Nephron (organoid): ENCODE results near the gene KNSTRN.

Experiments
- H3K27ac Mint-ChIP-seq, 3 experiments: 2 replicates each; pipeline ENCODE4 v1.8.0; 2020; ENCODE audit warnings: mixed read lengths in 3 of 3, mild to moderate bottlenecking in 2 of 3, moderate library complexity in 1 of 3
- H3K27me3 Mint-ChIP-seq: 2 replicates; pipeline ENCODE4 v1.8.0; 2021; ENCODE audit warnings: low read depth, mild to moderate bottlenecking, moderate library complexity, mixed read lengths
- H3K36me3 Mint-ChIP-seq: 2 replicates; pipeline ENCODE4 v1.8.0; 2020; ENCODE audit warnings: low read depth, mixed read lengths
- H3K4me1 Mint-ChIP-seq: 2 replicates; pipeline ENCODE4 v1.8.0; 2020; ENCODE audit warnings: mixed read lengths
- H3K4me3 Mint-ChIP-seq, 3 experiments: 2 replicates each; pipeline ENCODE4 v1.8.0; 2020; ENCODE audit warnings: mild to moderate bottlenecking in 3 of 3, mixed read lengths in 3 of 3, moderate library complexity in 2 of 3
- H3K9me3 Mint-ChIP-seq: 2 replicates; pipeline ENCODE4 v1.8.0; 2020; ENCODE audit warnings: mixed read lengths
- TF ChIP-seq, protein P1 (sequence below), 3 experiments: fragments of 200-600 bp; sonication (generic); IDR thresholded peaks; one replicate each; pipeline ENCODE4 v1.5.0; 2021; ENCODE audit warnings: antibody characterized with exemption in 3 of 3; ENCODE audit not compliant: unreplicated experiment in 3 of 3

Gene KNSTRN

GRCh38 chr15:40428185-40428584, 45.7 kb downstream of the KNSTRN start:
- TF ChIP-seq, protein P1, sequence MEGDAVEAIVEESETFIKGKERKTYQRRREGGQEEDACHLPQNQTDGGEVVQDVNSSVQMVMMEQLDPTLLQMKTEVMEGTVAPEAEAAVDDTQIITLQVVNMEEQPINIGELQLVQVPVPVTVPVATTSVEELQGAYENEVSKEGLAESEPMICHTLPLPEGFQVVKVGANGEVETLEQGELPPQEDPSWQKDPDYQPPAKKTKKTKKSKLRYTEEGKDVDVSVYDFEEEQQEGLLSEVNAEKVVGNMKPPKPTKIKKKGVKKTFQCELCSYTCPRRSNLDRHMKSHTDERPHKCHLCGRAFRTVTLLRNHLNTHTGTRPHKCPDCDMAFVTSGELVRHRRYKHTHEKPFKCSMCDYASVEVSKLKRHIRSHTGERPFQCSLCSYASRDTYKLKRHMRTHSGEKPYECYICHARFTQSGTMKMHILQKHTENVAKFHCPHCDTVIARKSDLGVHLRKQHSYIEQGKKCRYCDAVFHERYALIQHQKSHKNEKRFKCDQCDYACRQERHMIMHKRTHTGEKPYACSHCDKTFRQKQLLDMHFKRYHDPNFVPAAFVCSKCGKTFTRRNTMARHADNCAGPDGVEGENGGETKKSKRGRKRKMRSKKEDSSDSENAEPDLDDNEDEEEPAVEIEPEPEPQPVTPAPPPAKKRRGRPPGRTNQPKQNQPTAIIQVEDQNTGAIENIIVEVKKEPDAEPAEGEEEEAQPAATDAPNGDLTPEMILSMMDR (IDR thresholded peaks at IDR 0.05; ENCODE audit: unreplicated experiment in 3 of 3) = no peak
- Mint-ChIP-seq H3K9me3 (no peaks in the 10 kb centered on the region), H3K4me1 (peaks cover 14% of the 10 kb centered on the region), H3K27ac (no peak overlapping the region), H3K27me3 (peaks cover 22% of the 10 kb centered on the region), H3K36me3 (no peaks in the 10 kb centered on the region), H3K4me3 (no peak overlapping the region)

GRCh38 chr15:40429068-40429710, 46.7 kb downstream of the KNSTRN start:
- Mint-ChIP-seq H3K27me3 (peaks cover 24% of the 10 kb centered on the region), H3K27ac (no peak overlapping the region), H3K4me3 (no peak overlapping the region), H3K9me3 (no peaks in the 10 kb centered on the region), H3K36me3 (no peaks in the 10 kb centered on the region), H3K4me1 (peaks cover 14% of the 10 kb centered on the region)
- TF ChIP-seq, protein P1 (IDR thresholded peaks at IDR 0.05; ENCODE audit: unreplicated experiment in 3 of 3) = no peak

- H3K36me3 Mint-ChIP-seq = no peaks in the 10 kb centered on the region
- no peak overlapping the region for H3K27ac Mint-ChIP-seq
- no peaks in the 10 kb centered on the region for H3K9me3 Mint-ChIP-seq
- TF ChIP-seq, protein P1 (IDR thresholded peaks at IDR 0.05; ENCODE audit: unreplicated experiment in 3 of 3) = no peak
- peak overlapping the region in 1 of 3 experiments; percentile 4 for H3K4me3 Mint-ChIP-seq
- H3K27me3 Mint-ChIP-seq = peaks cover 35% of the 10 kb centered on the region
- H3K4me1 Mint-ChIP-seq = peaks cover 8% of the 10 kb centered on the region
Measured at GRCh38 chr15:40430271-40430805, 47.8 kb downstream of the KNSTRN start.

GRCh38 chr15:40435023-40435709, 52.6 kb downstream of the KNSTRN start:
- TF ChIP-seq, protein P1 (IDR thresholded peaks at IDR 0.05; ENCODE audit: unreplicated experiment in 3 of 3) = no peak
- no peaks in the 10 kb centered on the region for H3K36me3 Mint-ChIP-seq

GRCh38 chr15:40435710-40436089, 53.2 kb downstream of the KNSTRN start:
- Mint-ChIP-seq H3K27me3 (peaks cover 66% of the 10 kb centered on the region), H3K4me1 (peaks cover 32% of the 10 kb centered on the region), H3K36me3 (no peaks in the 10 kb centered on the region), H3K4me3 (peak overlapping the region; percentile 58 to 78 (median 60)), H3K27ac (no peak overlapping the region), H3K9me3 (no peaks in the 10 kb centered on the region)
- TF ChIP-seq, protein P1 (IDR thresholded peaks at IDR 0.05; ENCODE audit: unreplicated experiment in 3 of 3) = no peak

More at GRCh38 chr15:40435023-40435709, 52.6 kb downstream of the KNSTRN start:
- Mint-ChIP-seq H3K27me3 (peaks cover 71% of the 10 kb centered on the region), H3K27ac (no peak overlapping the region), H3K9me3 (no peaks in the 10 kb centered on the region), H3K4me3 (peak overlapping the region; percentile 60 to 78 (median 62)), H3K4me1 (peaks cover 36% of the 10 kb centered on the region)
